A549 treated with GW870086 at 1 μM for 4 hours (cell line): ENCODE measurements around the gene CHAD. TPM values are rescaled to one million over a fixed set of nuclear protein-coding genes. Genes with fewer than 3 reads are reported as not detected.

ENCODE experiments used
- total RNA-seq: library from RNA; stranded (reverse); fragments of 200-300 nt; extraction: Qiagen RNA extraction; gene quantifications from 5 replicates; pipeline ENCODE4 v1.2.3, GENCODE V29; 2022; ENCODE audit warnings: low read depth

Gene CHAD, protein sequence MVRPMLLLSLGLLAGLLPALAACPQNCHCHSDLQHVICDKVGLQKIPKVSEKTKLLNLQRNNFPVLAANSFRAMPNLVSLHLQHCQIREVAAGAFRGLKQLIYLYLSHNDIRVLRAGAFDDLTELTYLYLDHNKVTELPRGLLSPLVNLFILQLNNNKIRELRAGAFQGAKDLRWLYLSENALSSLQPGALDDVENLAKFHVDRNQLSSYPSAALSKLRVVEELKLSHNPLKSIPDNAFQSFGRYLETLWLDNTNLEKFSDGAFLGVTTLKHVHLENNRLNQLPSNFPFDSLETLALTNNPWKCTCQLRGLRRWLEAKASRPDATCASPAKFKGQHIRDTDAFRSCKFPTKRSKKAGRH
- total RNA-seq: not detected in 5 replicates

DNA sequence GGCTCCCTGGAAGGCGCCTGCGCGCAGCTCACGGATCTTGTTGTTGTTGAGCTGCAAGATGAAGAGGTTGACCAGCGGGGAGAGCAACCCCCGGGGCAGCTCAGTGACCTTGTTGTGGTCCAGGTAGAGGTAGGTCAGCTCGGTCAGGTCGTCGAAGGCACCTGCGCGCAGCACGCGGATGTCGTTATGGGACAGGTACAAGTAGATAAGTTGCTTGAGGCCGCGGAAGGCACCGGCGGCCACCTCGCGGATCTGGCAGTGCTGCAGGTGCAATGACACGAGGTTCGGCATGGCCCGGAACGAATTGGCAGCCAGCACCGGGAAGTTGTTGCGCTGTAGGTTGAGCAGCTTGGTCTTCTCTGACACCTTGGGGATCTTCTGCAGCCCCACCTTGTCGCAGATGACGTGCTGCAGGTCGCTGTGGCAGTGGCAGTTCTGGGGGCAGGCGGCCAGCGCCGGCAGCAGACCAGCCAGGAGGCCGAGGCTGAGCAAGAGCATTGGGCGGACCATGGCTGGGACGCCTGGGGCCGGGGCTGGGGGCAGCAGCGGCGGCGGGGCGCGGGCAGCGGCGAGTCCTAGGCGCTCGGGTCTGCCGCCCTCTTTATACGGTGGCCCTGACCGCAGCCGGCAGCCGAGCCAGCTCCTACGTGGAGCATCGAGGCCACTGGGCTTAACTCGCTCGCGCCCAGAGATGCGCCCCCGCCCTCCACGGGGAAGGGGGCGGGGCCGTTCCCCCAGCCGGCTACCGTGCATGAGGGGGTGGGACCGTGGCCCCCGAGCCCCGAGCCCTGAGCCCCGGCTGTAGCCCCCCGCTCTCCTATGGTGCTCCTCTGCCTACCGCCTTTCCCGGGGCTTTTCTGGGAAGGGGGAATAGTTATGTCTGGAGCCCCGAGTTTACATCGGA lies at the start of gene CHAD:
CHAD (minus strand) TSS at position 577 of the 904 bp plus-strand sequence; CDS start at position 510, 67 bp downstream.

DNA sequence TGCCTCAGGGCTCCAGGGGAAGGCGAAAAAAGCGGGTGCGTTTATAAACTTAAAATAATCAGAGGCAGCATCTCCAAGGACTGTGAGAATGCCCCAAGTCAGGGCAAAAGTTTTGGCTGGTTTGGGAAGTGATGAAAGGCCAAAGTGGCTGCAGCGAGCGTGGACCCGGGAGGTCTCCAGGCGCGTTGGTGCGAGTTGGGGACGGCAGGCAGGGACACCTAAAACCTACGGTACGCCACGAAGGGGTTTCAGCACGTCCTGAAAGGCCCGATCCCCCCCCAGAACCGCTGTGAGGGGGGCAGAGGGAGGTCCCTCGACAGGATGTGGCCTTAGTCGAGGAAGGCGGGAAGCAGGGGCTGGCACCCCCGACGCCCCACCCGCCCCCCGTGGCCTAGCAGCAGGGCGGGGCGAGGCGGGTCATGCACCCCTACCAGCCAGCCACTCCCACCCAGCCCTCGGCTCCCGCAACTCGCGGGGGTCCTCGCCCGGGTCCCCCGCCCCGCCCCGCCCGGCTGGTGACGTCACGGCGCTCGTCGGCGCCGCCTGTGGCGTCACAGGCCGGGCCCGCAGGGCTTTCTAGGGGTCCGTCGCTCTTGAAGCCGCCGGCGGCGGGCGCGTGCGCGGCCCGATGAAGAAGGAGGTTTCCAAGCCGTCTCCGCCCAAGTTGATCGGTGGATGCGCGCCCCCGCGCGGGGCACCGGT lies 39.3 kb upstream of the CHAD start, which contains the start of gene MYCBPAP:
MYCBPAP (plus strand) TSS at position 569 of the 702 bp plus-strand sequence. CDS start 236 bp downstream, outside the sequence.

DNA sequence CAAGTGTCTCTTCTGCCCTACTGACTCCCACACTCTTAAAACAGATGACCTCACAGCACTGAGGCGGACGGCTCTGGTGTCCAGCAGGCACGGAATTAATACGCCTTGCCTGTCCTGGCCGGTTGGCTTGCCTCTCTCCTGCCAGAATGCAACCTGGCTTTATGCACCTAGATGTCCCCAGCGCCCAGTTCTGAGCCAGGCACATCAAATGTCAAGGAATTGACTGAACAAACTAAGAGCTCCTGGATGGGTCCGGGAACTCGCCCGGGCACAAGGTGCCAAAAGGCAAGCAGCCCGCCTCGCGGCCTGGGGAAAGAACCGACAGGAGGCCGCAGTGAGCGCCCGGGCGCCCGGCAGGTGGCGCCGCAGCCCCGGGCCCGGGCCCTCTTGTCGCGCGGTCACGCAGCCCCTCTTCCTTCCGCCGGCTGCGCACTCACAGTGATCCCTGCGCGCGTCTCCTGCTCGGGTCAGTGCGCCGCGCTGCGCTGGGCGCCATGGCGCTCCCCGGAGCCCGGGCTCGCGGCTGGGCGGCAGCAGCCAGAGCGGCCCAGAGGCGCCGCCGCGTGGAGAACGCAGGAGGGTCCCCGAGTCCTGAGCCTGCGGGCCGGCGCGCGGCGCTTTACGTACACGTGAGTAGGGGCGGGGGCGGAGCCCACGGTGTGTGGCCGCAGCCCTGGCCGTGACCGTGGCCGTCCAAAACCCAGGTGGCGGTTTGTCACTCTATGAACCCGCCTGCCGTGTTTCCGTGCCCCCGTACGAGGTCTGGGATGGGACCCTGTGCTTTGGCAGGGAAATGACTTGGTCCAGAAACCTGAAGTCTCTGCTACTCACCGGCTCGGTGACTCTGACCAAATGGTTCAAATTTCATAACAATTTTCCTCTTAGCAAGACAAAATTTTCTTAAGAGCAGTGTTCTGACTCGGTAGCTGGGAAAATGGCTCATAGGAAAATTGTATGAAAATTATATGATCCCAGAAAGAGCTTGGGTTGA lies 10.0 kb upstream of the CHAD start, which contains the start of gene RSAD1:
RSAD1 (plus strand) TSS at position 470 of the 991 bp plus-strand sequence; CDS start at position 495, 25 bp downstream.

GRCh38 chr17:50425682-50426471 lies 42.8 kb downstream of the CHAD start, which contains the start of gene ACSF2:
ACSF2 (plus strand) TSS chr17:50426218; CDS start chr17:50426262, 44 bp downstream.

Other genes with a start within 250 kb of the CHAD start
- 18.0 to 31.0 TPM (median 24.0 TPM) in 5 replicates for gene TMEM92, start 194.4 kb downstream of the CHAD start, total RNA-seq
- gene XYLT2, start 122.8 kb downstream of the CHAD start, total RNA-seq: 18.1 to 24.4 TPM (median 22.6 TPM) in 5 replicates
- 135 to 155 TPM (median 143 TPM) in 5 replicates for gene MRPL27, start 95.7 kb downstream of the CHAD start, total RNA-seq
- gene EME1, start 95.7 kb downstream of the CHAD start, total RNA-seq: 12.7 to 15.9 TPM (median 14.4 TPM) in 5 replicates
- gene LRRC59, start 71.4 kb downstream of the CHAD start, total RNA-seq: 235 to 249 TPM (median 243 TPM) in 5 replicates
- gene ACSF2, start 42.7 kb downstream of the CHAD start, total RNA-seq: 10.3 to 15.4 TPM (median 13.6 TPM) in 5 replicates
- 26.5 to 36.3 TPM (median 32.8 TPM) in 5 replicates for gene RSAD1, start 10.0 kb upstream of the CHAD start, total RNA-seq
- 0.35 to 0.60 TPM (median 0.39 TPM) in 5 replicates for gene MYCBPAP, start 39.6 kb upstream of the CHAD start, total RNA-seq
- gene EPN3, start 63.9 kb upstream of the CHAD start, total RNA-seq: 0.17 to 0.78 TPM (median 0.23 TPM) in 5 replicates
- 68.4 to 89.0 TPM (median 81.4 TPM) in 5 replicates for gene SPATA20, start 78.3 kb upstream of the CHAD start, total RNA-seq
- 3.4 to 5.3 TPM (median 4.6 TPM) in 5 replicates for gene CACNA1G, start 91.8 kb upstream of the CHAD start, total RNA-seq
- 116 to 158 TPM (median 140 TPM) in 5 replicates for gene ABCC3, start 166.0 kb upstream of the CHAD start, total RNA-seq
- gene ANKRD40, start 239.0 kb upstream of the CHAD start, total RNA-seq: 50.4 to 53.3 TPM (median 50.9 TPM) in 5 replicates